SK-N-MC (cell line): ENCODE measurements around the gene PLEKHA7.

ENCODE experiments used
- FOXP2 ChIP-seq: optimal IDR thresholded peaks from 2 replicates; pipeline ENCODE3; 2011; ENCODE audit warnings: mild to moderate bottlenecking, moderate library complexity; ENCODE audit not compliant: insufficient read depth; ENCODE audit errors: extremely low read length, control extremely low read depth
- POLR2AphosphoS5 ChIP-seq: IDR thresholded peaks from 2 replicates; pipeline ENCODE4 v1.6.1; 2012; ENCODE audit warnings: mild to moderate bottlenecking, low read depth, low read length, borderline replicate concordance

DNA sequence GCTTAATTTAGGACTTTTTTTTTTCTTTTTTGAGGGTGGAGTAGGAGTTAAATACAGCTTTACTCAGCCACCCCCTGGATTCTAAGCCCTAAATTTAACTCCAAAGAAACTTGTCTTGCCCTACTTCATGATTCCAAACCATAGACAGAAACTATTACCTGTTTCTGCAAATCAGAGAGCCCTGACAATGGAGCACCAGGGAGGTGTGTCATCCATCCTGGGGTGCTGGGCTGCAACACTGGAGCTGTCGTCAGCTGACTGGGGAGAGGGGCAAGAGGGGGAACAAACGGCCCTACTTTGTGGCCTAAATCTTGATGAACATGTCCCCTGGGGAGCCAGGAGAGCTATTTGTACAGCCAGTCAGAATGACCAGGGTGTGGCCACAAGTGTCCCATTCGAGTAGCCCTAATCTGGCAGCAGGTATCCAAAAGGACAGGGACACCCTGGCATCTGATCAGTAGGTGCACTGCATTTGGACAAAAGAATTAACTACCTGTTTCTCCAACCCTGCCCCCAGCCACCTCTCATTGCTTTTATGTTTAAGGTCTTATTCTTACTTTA, 50.8 kb downstream of the PLEKHA7 start:
- TF ChIP-seq POLR2AphosphoS5 (no peak), FOXP2 (no peak)
